Ovary (tissue), 9 donors: ENCODE measurements around the gene SHISA6. TPM values are rescaled to one million over a fixed set of nuclear protein-coding genes. Genes with fewer than 3 reads are reported as not detected.

Source experiments
- DNase-seq, 5 donors: peaks; one replicate each; pipeline ENCODE4 v3.0.0-alpha.2; 2019 to 2020
- H3K27ac ChIP-seq, 2 donors: fragments of 200-600 bp; one replicate each; pipeline versions ENCODE4 v1.5.1 to v1.8.0; 2019 to 2022
- H3K27me3 ChIP-seq: fragments of 200-600 bp; one replicate; pipeline ENCODE4 v1.8.0; 2022
- H3K36me3 ChIP-seq: fragments of 200-600 bp; sonication (generic); one replicate; pipeline ENCODE4 v1.5.1; 2019
- H3K4me1 ChIP-seq: one replicate; pipeline ENCODE4 v1.8.1; 2013; ENCODE audit warnings: mild to moderate bottlenecking, moderate library complexity; ENCODE audit not compliant: insufficient read depth
- H3K4me3 ChIP-seq: fragments of 200-600 bp; sonication (generic); one replicate; pipeline ENCODE4 v1.5.1; 2017
- H3K9me3 ChIP-seq, 2 donors: fragments of 200-600 bp in 1 of 2; sonication (generic) in 1 of 2; one replicate each; pipeline versions ENCODE4 v1.5.1 to v1.8.1; 2013 to 2019; ENCODE audit warnings: mild to moderate bottlenecking in 1 of 2, moderate library complexity in 1 of 2
- EP300 ChIP-seq: sonication (generic); formaldehyde crosslinking; IDR thresholded peaks from one replicate; pipeline ENCODE4 v1.6.1; 2017; ENCODE audit warnings: antibody characterized with exemption
- POLR2A ChIP-seq: fragments of 450-650 bp; IDR thresholded peaks from one replicate; pipeline ENCODE4 v1.6.1; 2017; ENCODE audit warnings: antibody characterized with exemption, mild to moderate bottlenecking, moderate library complexity
- WGBS, 3 donors: extraction: QIAGEN DNeasy Blood & Tissue Kit in 1 of 3; methylation state at CpG; one replicate each; pipeline versions ENCODE4 v1.1.5 to v1.1.7; 2013 to 2017; 5-methylcytosine and 5-hydroxymethylcytosine counted together
- intact Hi-C, 4 donors: fragments of 100-400 bp; cut with DNase I; formaldehyde crosslinking; loops; one replicate each; pipeline versions ENCODE4 v1.11.0 to v1.15.1; 2022 to 2023
- polyA plus RNA-seq, 2 donors: library from polyadenylated mRNA; stranded (reverse); fragments of 200-250 nt in 1 of 2; fragments of 350-450 nt in 1 of 2; fragmentation: Illumina TruSeq in 1 of 2; extraction: RNeasy Lipid Tissue Mini Kit (QIAGEN cat#74804) in 1 of 2; gene quantifications; one replicate each; pipeline ENCODE4 v1.2.3, GENCODE V29; 2013 to 2014
- total RNA-seq, 7 donors: library from RNA; depleted of rRNA in 2 of 7; stranded (reverse); fragments of >200 nt in 2 of 7; fragmentation: NEBNext Ultra II Directional in 3 of 7; extraction: Animal tissue kit (Norgen Biotek cat#: 25700) in 3 of 7; gene quantifications; one replicate each; pipeline versions ENCODE4 v1.1.0 to v1.2.4, GENCODE V29; 2016 to 2023
- TF ChIP-seq, protein P1 (sequence below), 3 donors: fragments of 450-650 bp in 2 of 3; fragments of 200-600 bp in 1 of 3; IDR thresholded peaks; one replicate each; pipeline versions ENCODE4 v1.5.1 to v1.8.0; 2016 to 2022; ENCODE audit warnings: antibody characterized with exemption in 3 of 3, mild to moderate bottlenecking in 1 of 3
- donor health status: DM: no; HTN: no; CAD: no; lungs with moderate emphysema.
- donor health status: DM: no; HTN: no; CAD: no.
- donor health status: Bipolar disorder and iron deficiency.
- donor health status: DM: yes; HTN: yes; CAD: no.
- donor health status: DM: no; HTN: no; CAD: no.
- donor health status: DM: yes; HTN: yes; CAD: no.

Gene SHISA6
- total and polyA plus RNA-seq, 9 donors, result 0.10 to 1.5 (median 0.38) TPM

DNA sequence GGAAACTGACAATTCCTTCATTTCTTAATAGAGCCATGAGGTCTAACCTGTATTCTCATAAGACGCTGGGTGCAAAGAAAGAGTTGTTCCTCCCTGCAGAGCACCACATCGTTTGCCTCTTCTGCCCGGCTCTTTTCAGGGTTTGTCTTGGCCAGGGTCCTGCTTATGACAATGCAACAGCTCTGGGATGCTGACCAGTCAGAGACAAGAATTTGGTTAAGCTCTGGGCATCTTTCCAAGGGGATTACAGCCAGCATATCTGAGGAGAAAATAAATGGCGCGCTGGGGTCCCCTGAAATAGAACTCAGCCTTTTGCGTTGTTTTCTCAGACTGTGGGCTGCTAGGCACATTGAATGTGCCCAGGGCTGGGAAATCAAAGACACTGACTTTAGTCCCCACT, 128.6 kb downstream of the SHISA6 start:
- 31 to 43% (median 34%) methylated on average over 6 of the region's 6 CpGs for WGBS, 3 donors
- no peak for DNase-seq
- Histone ChIP-seq H3K4me1 (no peaks in the 10 kb centered on the region), H3K36me3 (no peaks in the 10 kb centered on the region), H3K4me3 (no peak overlapping the region), H3K27ac (no peak overlapping the region), H3K9me3 (no peaks in the 10 kb centered on the region), H3K27me3 (no peaks in the 10 kb centered on the region)
- intact Hi-C loops, result no loop called here
- TF ChIP-seq, protein P1, sequence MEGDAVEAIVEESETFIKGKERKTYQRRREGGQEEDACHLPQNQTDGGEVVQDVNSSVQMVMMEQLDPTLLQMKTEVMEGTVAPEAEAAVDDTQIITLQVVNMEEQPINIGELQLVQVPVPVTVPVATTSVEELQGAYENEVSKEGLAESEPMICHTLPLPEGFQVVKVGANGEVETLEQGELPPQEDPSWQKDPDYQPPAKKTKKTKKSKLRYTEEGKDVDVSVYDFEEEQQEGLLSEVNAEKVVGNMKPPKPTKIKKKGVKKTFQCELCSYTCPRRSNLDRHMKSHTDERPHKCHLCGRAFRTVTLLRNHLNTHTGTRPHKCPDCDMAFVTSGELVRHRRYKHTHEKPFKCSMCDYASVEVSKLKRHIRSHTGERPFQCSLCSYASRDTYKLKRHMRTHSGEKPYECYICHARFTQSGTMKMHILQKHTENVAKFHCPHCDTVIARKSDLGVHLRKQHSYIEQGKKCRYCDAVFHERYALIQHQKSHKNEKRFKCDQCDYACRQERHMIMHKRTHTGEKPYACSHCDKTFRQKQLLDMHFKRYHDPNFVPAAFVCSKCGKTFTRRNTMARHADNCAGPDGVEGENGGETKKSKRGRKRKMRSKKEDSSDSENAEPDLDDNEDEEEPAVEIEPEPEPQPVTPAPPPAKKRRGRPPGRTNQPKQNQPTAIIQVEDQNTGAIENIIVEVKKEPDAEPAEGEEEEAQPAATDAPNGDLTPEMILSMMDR (IDR thresholded peaks at IDR 0.05), result no peak
- TF ChIP-seq POLR2A, result no peak
- no peak for TF ChIP-seq EP300

DNA sequence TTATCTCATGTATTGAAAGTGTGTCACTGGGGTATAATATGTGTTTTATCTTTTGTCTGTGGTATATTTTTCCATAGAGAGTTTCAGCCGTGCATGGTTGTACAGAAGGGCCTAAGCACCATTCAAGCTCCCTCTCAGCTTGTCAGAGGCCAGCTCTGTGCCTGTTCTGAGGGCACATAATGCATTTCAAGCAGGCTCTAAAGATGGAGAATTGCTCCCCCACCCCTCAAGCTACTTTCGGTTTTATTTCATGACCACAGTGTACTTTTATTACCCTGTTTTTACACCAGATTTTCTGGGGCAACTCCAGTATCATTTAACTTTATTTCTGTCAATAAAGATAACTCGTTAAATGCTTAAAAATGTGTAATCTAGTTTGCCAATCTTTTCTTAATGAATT, 131.7 kb downstream of the SHISA6 start:
- Histone ChIP-seq H3K27me3 (no peaks in the 10 kb centered on the region), H3K9me3 (no peaks in the 10 kb centered on the region), H3K27ac (no peak overlapping the region), H3K36me3 (no peaks in the 10 kb centered on the region), H3K4me1 (no peaks in the 10 kb centered on the region), H3K4me3 (no peak overlapping the region)
- intact Hi-C loops, result no loop called here
- no peak for TF ChIP-seq POLR2A
- TF ChIP-seq, protein P1 (IDR thresholded peaks at IDR 0.05), result no peak
- no peak for TF ChIP-seq EP300
- WGBS, 3 donors, result 42 to 61% (median 47%) methylated on average over 3 of the region's 3 CpGs
- no peak for DNase-seq

- intact Hi-C loops, result no loop called here
- Histone ChIP-seq H3K27me3 (no peaks in the 10 kb centered on the region), H3K9me3 (peaks cover 0 to 2% of the 10 kb centered on the region in 2 donors), H3K36me3 (no peaks in the 10 kb centered on the region), H3K27ac (no peak overlapping the region), H3K4me1 (no peaks in the 10 kb centered on the region), H3K4me3 (no peak overlapping the region)
- TF ChIP-seq POLR2A (no peak), EP300 (no peak)
- TF ChIP-seq, protein P1 (IDR thresholded peaks at IDR 0.05), result no peak
- no peak for DNase-seq
- WGBS, 3 donors, result 88 to 93% (median 91%) methylated on average over 6 of the region's 6 CpGs
Observed at GRCh38 chr17:11378506-11378905, 137.5 kb downstream of the SHISA6 start.

- intact Hi-C loops, result no loop called here
- no peak for DNase-seq
Observed at GRCh38 chr17:11380761-11381160, 139.7 kb downstream of the SHISA6 start.

More at GRCh38 chr17:11380761-11381160, 139.7 kb downstream of the SHISA6 start:
- no peaks in the 10 kb centered on the region for H3K4me1 ChIP-seq
- H3K4me3 ChIP-seq, result no peak overlapping the region
- H3K36me3 ChIP-seq, result no peaks in the 10 kb centered on the region
- peaks cover 0 to 2% of the 10 kb centered on the region in 2 donors for H3K9me3 ChIP-seq
- no peak overlapping the region for H3K27ac ChIP-seq
- H3K27me3 ChIP-seq, result no peaks in the 10 kb centered on the region
- WGBS, 3 donors, result 82 to 87% (median 84%) methylated on average over 7 of the region's 7 CpGs
- TF ChIP-seq, protein P1 (IDR thresholded peaks at IDR 0.05), result no peak
- TF ChIP-seq EP300, result no peak
- TF ChIP-seq POLR2A, result no peak
